ENCODE results near the gene TMEM132C.

Gene TMEM132C

DNA sequence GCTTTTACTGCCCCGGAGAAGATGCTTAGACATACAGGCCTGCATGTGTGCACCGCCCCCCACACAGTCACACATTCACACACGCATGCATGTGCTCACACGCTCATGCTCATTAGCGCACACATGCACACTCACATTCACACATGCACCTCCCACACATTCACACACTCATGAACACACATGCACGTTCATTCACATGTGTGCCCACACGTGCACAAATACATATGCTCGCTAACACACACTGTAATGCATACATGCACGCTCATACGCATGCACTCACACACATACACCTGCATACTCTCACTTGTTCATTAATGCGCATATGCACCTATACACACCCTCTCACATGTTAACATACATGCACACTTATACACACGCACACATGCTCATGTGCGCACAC is 21.9 kb downstream of the TMEM132C start:
- DNase-seq (ENCODE audit: low spot score) = no peak

DNA sequence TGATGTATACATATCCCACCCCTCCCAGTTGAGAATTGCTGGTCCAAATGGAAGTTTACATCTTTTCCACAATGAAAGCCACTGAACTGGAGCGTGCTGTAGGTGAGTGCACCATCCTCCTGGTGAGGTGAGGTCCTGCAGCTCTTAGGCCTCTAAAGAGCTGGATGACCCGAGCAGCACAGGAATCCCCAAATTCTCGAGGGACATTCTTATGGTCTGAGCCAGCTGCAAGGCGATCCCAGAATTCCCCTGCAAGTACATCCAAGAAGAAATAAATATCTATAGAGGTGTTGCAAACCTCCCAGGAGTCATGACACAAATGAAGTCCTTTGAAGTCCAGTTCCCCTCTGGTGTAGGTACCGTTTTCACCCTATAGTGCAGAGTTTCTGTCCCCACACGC is 24.0 kb downstream of the TMEM132C start:
- no peak for DNase-seq (ENCODE audit: low spot score)

GRCh38 chr12:128298091-128298748 is 31.2 kb downstream of the TMEM132C start:
- DNase-seq (ENCODE audit: low spot score) = no peak

GRCh38 chr12:128305336-128305892 is 38.4 kb downstream of the TMEM132C start:
- DNase-seq (ENCODE audit: low spot score) = no peak

DNA sequence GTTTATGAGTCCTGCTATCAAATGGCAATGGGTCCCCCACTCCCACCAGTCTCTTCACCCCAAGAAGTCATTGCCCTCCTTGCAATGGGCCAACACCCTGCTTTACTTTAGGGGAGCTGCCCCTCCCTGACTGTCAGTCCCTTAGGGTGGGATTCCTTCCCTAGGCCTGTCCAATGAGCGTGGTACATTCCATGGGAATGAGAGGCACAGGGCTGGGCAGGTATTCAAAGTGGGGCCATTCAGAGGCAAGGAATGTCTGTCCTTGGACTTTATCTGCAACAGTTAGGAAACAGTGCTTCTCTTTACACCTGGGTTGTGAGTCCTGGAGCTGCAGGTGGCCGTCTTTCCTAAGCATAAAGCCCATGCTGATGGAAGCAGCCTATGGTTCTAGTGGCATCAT is 40.8 kb downstream of the TMEM132C start:
- no peak for DNase-seq (ENCODE audit: low spot score)

DNA sequence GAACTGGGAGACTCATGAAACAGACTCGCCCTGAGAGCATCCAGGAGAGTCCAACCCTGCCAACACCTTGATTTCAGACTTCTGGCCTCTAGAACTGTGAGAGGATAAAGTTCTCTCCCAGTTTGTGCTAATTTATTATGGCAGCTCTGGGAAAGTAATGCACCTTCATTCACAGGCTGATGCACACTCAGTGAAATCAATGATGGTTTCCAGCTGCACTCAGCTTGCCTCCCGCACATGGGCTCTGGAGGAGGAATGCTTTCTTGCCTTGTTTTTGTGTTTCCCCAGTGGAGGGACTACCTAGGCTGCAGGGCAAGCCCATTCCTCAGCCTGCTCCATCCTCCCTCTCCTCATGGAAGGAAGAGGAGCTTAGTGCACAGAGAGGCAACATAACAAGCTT is 45.7 kb downstream of the TMEM132C start:
- no peak for DNase-seq (ENCODE audit: low spot score)

GRCh38 chr12:128313931-128314330 is 47.0 kb downstream of the TMEM132C start:
- DNase-seq (ENCODE audit: low spot score) = no peak

- no peak for DNase-seq (ENCODE audit: low spot score)
These were observed 47.6 kb downstream of the TMEM132C start for GRCh38 chr12:128314611-128315010.

GRCh38 chr12:128316078-128316477 is 49.1 kb downstream of the TMEM132C start:
- no peak for DNase-seq (ENCODE audit: low spot score)

GRCh38 chr12:128316973-128317526 is 50.1 kb downstream of the TMEM132C start:
- no peak for DNase-seq (ENCODE audit: low spot score)

- DNase-seq (ENCODE audit: low spot score) = no peak
These were observed 51.4 kb downstream of the TMEM132C start for GRCh38 chr12:128318341-128318740.

GRCh38 chr12:128318946-128319345 is 52.0 kb downstream of the TMEM132C start:
- DNase-seq (ENCODE audit: low spot score) = no peak

GRCh38 chr12:128322341-128322740 is 55.4 kb downstream of the TMEM132C start:
- DNase-seq (ENCODE audit: low spot score) = no peak

DNA sequence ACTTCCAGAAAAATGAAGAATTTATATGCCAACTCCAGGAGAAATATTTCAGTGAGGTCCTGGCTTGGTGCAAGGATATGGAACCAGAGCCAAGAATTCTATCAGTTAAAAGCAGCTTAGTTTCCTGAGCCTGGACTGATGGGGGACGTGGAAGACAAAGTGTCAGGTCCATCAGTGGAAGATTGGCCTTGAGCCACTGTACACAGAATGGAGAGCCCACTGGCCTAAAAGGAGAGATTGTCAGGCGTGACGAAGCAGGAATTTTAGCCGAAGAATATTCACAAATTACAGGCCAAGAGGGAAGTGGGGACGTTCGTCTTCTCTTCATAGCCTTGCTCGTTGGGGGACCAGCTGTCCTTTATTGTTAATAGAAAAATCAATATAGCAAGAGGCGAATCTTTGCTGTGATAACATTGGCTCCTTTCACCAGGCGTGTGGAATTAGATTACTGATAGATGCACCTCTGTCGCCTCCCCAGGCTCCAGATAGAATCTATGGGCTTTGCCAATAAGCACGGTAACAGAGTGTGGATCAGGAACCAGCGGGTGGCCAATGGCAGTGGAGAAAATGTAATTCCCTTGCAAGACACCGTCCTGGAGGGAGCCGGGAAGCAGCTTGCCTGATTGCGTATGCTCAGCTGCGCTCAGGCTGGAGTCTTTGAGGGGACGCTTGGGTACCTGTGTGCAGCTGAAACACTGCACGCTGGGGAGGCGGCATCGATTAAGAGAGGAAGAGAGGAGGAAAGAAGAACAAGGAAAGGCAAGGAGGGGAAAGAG is 56.4 kb downstream of the TMEM132C start:
- no peak for DNase-seq (ENCODE audit: low spot score)

DNA sequence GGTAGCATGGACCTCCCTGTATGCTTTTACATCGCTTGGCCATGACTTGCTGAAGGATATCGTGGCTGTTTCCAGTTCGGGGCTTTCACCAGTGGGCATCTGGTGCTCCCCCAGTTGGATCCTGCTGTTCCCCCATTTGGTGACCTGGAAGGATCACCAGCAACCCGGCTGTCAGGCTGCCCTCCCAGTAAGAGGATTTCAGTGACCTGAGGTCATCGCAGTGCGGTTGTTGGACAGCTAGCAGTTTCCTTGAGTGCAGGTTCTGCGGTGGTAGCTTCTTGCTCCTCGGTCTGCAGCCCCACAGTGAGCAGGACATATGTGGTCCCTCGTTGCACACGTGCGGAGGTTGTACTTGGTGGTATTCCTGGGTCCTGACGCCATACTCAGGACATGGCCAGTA is 58.7 kb downstream of the TMEM132C start:
- DNase-seq (ENCODE audit: low spot score) = no peak

DNA sequence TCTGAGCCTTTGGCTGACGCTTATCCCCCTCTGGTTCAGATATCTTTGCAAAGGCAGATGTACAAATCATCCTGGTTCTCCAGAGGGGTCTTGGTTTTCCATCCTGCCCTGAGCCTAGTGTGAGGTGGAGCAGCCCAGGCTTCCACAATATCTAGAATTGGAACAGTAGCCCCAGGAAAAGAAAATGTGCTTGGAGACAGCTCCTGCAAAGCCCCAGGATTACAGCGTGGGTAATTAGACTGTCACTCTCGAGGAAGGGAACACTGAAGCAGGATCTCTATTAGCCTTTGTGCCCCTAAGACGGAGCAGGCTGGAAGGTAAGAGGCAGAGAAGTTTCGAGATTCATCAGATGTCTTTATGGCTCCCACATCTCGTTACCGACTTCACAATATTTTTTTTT is 59.4 kb downstream of the TMEM132C start:
- no peak for DNase-seq (ENCODE audit: low spot score)

- DNase-seq (ENCODE audit: low spot score) = no peak
These were observed 62.0 kb downstream of the TMEM132C start for GRCh38 chr12:128328961-128329360.

DNA sequence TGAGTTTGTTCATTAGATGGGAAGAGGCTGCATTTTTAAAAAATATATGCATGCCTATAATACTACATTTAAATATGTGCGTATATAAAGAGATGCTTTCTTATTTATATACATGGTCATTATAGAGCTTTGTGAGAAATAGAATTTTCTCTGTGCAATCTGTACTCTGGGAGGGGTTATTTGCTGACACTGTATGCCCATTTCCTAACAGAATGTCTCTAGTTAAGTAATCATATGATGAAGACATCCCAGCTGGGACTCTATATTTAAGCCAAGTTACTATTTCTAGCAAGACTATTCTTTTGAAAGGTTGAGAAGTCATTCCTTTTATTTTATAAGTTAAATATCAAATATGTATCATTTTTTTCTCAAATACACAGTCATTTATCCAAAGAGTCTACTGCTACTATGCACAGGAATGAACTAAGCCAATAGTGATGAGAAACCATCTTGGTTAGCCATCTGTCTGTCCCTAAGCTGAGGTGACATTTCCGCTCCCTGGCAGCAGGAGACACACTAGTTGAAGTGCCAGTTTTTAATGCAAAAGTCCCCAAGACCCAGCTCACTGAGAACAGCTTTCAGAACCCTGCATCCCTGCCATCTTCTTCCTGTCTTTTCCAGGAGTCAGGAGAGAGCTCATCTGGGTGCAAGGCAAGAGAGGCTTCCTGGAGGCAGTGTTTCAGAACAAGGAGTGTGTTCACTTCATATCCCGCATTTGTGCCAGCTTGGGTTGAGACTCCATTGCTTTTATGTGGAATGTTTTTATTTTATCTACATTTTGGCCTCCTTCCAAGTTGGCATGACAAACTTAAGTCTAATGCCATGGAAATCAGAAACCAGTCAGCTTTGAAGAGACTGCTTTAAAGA is 69.5 kb downstream of the TMEM132C start:
- no peak for DNase-seq (ENCODE audit: low spot score)

DNA sequence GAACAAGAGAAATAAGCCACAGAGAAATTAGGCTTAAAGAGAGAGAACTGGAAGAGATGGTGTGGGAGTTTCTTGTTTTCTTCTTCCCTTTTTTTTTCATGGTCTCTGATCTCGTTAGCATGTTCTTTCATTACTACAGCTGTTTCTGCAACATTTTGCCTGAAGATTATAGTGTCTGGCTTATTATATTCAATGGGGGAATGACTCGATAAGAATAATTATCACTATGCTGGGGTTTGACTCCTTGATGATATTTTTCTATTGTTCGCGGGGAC is 70.0 kb downstream of the TMEM132C start:
- no peak for DNase-seq (ENCODE audit: low spot score)

DNA sequence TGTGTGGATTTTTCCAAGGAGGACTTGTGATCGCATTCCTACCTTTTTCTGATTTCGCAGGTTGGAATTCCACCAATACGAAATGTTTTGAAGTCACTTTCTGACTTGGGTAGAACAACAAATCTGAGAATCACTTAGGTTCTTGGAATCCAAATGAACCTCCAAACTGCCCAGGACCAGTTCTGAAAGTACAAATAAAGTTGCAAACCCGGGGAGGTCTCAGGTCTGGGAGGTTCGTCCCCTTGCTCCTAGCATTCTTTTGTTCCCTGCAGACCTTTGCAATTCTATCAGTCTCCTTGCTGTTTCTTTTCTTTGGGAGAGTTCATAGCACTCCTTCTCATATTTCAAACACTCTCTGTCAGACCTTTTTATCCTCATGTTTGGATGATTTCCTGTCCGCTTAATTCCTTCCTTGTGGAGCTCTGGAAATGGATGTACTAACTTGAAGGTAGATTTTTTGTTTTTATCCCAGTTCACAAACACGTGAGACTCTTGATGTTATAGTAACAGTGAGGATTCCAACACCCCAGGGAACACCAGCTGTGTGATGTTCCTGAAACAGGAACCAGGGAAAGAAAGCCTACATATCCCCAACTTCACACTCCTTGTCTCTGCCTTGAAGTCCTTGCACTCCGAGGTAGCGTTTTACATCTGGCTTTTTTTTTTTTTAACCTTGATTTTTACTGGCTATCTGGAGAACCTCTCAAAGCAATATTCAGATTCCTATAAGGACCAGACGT is 70.6 kb downstream of the TMEM132C start:
- no peak for DNase-seq (ENCODE audit: low spot score)

GRCh38 chr12:128338386-128339125 is 71.6 kb downstream of the TMEM132C start:
- DNase-seq (ENCODE audit: low spot score) = no peak
